HepG2 (cell line): ENCODE results near the gene ELP4. TPM values are rescaled to one million over a fixed set of nuclear protein-coding genes. Genes with fewer than 3 reads are reported as not detected.

Experiments used
- ATAC-seq: fragments of 200-7000 bp; cut with Tn5 transposase; 3 replicates; pipeline ENCODE4 v1.9.1; 2020; ENCODE audit warnings: mild to moderate bottlenecking, moderate library complexity
- BruUV-seq: library from RNA; stranded (reverse); fragments of 400-500 nt; replicated peaks from 2 replicates; lab custom pipeline; 2021; lab: Mats Ljungman, UMichigan
- CTCF ChIA-PET: fragments of 300-600 bp; formaldehyde crosslinking; extraction: SDS; loops from one replicate; lab custom pipeline; 2021; ENCODE audit warnings: low total read pairs, inconsistent platforms, low intra/inter-chr PET ratio; lab: Yijun Ruan, JAX
- POLR2A ChIA-PET: fragments of 350-600 bp; sonication (Branson Sonifier 250); formaldehyde crosslinking; loops from one replicate; lab custom pipeline; 2020; ENCODE audit warnings: antibody characterized with exemption, inconsistent platforms; lab: Yijun Ruan, JAX
- DNase-seq: peaks from one replicate; pipeline ENCODE4 v3.0.0-alpha.2; 2015; ENCODE audit warnings: low spot score
- FAIRE-seq: peaks from 3 replicates; lab custom pipeline; 2011; peaks lifted over from hg19 to GRCh38; lab: Jason Lieb, UNC
- H2AFZ ChIP-seq: one replicate; pipeline ENCODE4 v1.6.1; 2011; ENCODE audit warnings: low read length, inconsistent platforms
- H3K27ac ChIP-seq: fragments of 300-600 bp; 3 replicates; pipeline ENCODE4 v1.8.0; 2011; ENCODE audit warnings: mixed run types, mild to moderate bottlenecking, mixed read lengths, low read length, inconsistent platforms; ENCODE audit not compliant: insufficient read depth; ENCODE audit errors: extremely low read length
- H3K27me3 ChIP-seq, 2 experiments: fragments of 200-600 bp in 1 of 2; 2 replicates in 1 of 2; 3 replicates in 1 of 2; pipeline versions ENCODE4 v1.6.0 to v1.8.0; 2011; ENCODE audit warnings: low read length in 2 of 2, mild to moderate bottlenecking in 2 of 2, moderate library complexity in 2 of 2, inconsistent platforms in 1 of 2; ENCODE audit not compliant: insufficient read depth in 2 of 2, control insufficient read depth in 1 of 2
- H3K36me3 ChIP-seq, 2 experiments: fragments of 200-600 bp in 1 of 2; replicated peaks in 1 of 2; 2 replicates in 1 of 2; 3 replicates in 1 of 2; pipeline versions ENCODE4 v1.5.1 to v1.8.0; 2011; ENCODE audit warnings: low read length in 2 of 2, inconsistent platforms in 1 of 2; ENCODE audit not compliant: insufficient read depth in 2 of 2, control insufficient read depth in 1 of 2
- H3K4me1 ChIP-seq: 2 replicates; pipeline ENCODE4 v1.5.1; 2012; ENCODE audit warnings: low read length, inconsistent platforms; ENCODE audit not compliant: insufficient read depth
- H3K4me2 ChIP-seq: 2 replicates; pipeline ENCODE4 v1.6.0; 2011; ENCODE audit warnings: low read depth, low read length, inconsistent platforms
- H3K4me3 ChIP-seq, 3 experiments: fragments of 200-600 bp in 1 of 3; sonication (generic), shearing (Covaris generic) in 1 of 3; replicated peaks in 1 of 3; 2 replicates each; pipeline ENCODE4 v1.5.1; 2011 to 2016; ENCODE audit warnings: low read length in 3 of 3, inconsistent platforms in 2 of 3, low read depth in 2 of 3, mild to moderate bottlenecking in 2 of 3, control low read depth in 1 of 3, mixed read lengths in 1 of 3; ENCODE audit not compliant: insufficient read depth in 1 of 3
- H3K79me2 ChIP-seq: one replicate; pipeline ENCODE4 v1.6.1; 2011; ENCODE audit warnings: low read length, inconsistent platforms; ENCODE audit not compliant: insufficient read depth
- H3K9ac ChIP-seq: 2 replicates; pipeline ENCODE4 v1.6.0; 2011; ENCODE audit warnings: mild to moderate bottlenecking, low read depth, low read length, inconsistent platforms; ENCODE audit not compliant: insufficient read depth
- H3K9me3 ChIP-seq: 2 replicates; pipeline ENCODE4 v1.5.1; 2012; ENCODE audit warnings: mild to moderate bottlenecking, low read length
- H4K20me1 ChIP-seq: 2 replicates; pipeline ENCODE4 v1.6.0; 2011; ENCODE audit warnings: inconsistent platforms, mild to moderate bottlenecking, low read length, moderate library complexity; ENCODE audit not compliant: insufficient read depth
- CEBPZ ChIP-seq: IDR thresholded peaks from 2 replicates; pipeline ENCODE4 v1.6.1; 2012; ENCODE audit warnings: low read length, improper control_type of control experiment
- MAX ChIP-seq: IDR thresholded peaks from 2 replicates; pipeline ENCODE4 v1.6.1; 2012; ENCODE audit warnings: inconsistent platforms
- NFE2L1 ChIP-seq: sonication (generic); formaldehyde crosslinking; IDR thresholded peaks from 2 replicates; pipeline ENCODE4 v1.4.0; 2020; ENCODE audit warnings: missing genetic modification reagents, mild to moderate bottlenecking, borderline replicate concordance
- SMC3 ChIP-seq: IDR thresholded peaks from 2 replicates; pipeline ENCODE4 v1.6.1; 2011; ENCODE audit warnings: low read length, improper control_type of control experiment
- SRY ChIP-seq: sonication (generic); formaldehyde crosslinking; IDR thresholded peaks from 2 replicates; pipeline ENCODE4 v1.8.0; 2022; ENCODE audit warnings: mild to moderate bottlenecking, missing genetic modification reagents
- TRAFD1 ChIP-seq: sonication (generic); formaldehyde crosslinking; IDR thresholded peaks from 2 replicates; pipeline ENCODE4 v1.5.1; 2020; ENCODE audit warnings: missing genetic modification reagents, mild to moderate bottlenecking, borderline replicate concordance
- ZEB1 ChIP-seq: IDR thresholded peaks from 2 replicates; pipeline ENCODE4 v1.6.1; 2012; ENCODE audit warnings: mild to moderate bottlenecking, low read depth, inconsistent platforms; ENCODE audit not compliant: insufficient replicate concordance
- ZMAT3 ChIP-seq: sonication (generic); formaldehyde crosslinking; conservative IDR thresholded peaks from 2 replicates; pipeline ENCODE4 v1.7.0; 2021; ENCODE audit warnings: missing genetic modification reagents
- ZNF619 ChIP-seq: sonication (generic); formaldehyde crosslinking; IDR thresholded peaks from 2 replicates; pipeline ENCODE4 v1.4.0; 2020; ENCODE audit warnings: mild to moderate bottlenecking, missing genetic modification reagents
- ZNF660 ChIP-seq: sonication (generic); formaldehyde crosslinking; IDR thresholded peaks from 2 replicates; pipeline ENCODE4 v1.5.1; 2020; ENCODE audit warnings: mild to moderate bottlenecking, low read depth, missing genetic modification reagents, borderline replicate concordance
- ZNF678 ChIP-seq: sonication (generic); formaldehyde crosslinking; IDR thresholded peaks from 2 replicates; pipeline ENCODE4 v1.4.0; 2020; ENCODE audit warnings: mild to moderate bottlenecking, missing genetic modification reagents
- ZNF841 ChIP-seq: sonication (generic); formaldehyde crosslinking; IDR thresholded peaks from 2 replicates; pipeline ENCODE4 v1.8.1; 2023; ENCODE audit warnings: missing genetic modification reagents, borderline replicate concordance
- WGBS: methylation state at CpG from one replicate; pipeline ENCODE4 v1.1.6; 2017; ENCODE audit warnings: low lambda C conversion rate; 5-methylcytosine and 5-hydroxymethylcytosine counted together
- in situ Hi-C: cut with HindIII; loops from 2 replicates; pipeline ENCODE4 v1.10.0; 2017; ENCODE audit warnings: low pct_unique_long_range_greater_than_20kb; ENCODE audit not compliant: extremely low pct_ligation_motif_present
- intact Hi-C: fragments of 100-400 bp; cut with micrococcal nuclease; formaldehyde crosslinking; loops from one replicate; pipeline ENCODE4 v1.10.0; 2022; ENCODE audit not compliant: unreplicated experiment
- polyA plus RNA-seq, 8 experiments: library from polyadenylated mRNA; depleted of rRNA in 3 of 8; stranded (reverse) in 7 of 8; unstranded in 1 of 8; fragments of >200 nt; fragmentation: Illumina TruSeq in 4 of 8; extraction: Trizol in 4 of 8; gene quantifications; 2 replicates each; pipeline versions ENCODE4 v1.2.1 to v1.2.3, GENCODE V29; 2011 to 2016; ENCODE audit warnings: low read depth in 4 of 8, missing spikeins in 1 of 8, mixed read lengths in 1 of 8; ENCODE audit not compliant: insufficient read depth in 1 of 8
- total RNA-seq, 5 experiments: library from RNA; depleted of rRNA; stranded (reverse); fragments of >200 nt; fragmentation: Illumina TruSeq; extraction: Trizol; gene quantifications; 2 replicates each; pipeline ENCODE4 v1.2.3, GENCODE V29; 2016; ENCODE audit warnings: low read depth in 1 of 5
- TF ChIP-seq, protein P1 (sequence below): sonication (generic); formaldehyde crosslinking; IDR thresholded peaks from 2 replicates; pipeline ENCODE4 v1.4.0; 2020; ENCODE audit warnings: missing genetic modification reagents

Gene ELP4
- total and polyA plus RNA-seq, 2 of the 13 experiments (the other 11 are each of a cell fraction or from before 2014, with no cell fraction given) = 12.8 to 19.1 TPM

DNA sequence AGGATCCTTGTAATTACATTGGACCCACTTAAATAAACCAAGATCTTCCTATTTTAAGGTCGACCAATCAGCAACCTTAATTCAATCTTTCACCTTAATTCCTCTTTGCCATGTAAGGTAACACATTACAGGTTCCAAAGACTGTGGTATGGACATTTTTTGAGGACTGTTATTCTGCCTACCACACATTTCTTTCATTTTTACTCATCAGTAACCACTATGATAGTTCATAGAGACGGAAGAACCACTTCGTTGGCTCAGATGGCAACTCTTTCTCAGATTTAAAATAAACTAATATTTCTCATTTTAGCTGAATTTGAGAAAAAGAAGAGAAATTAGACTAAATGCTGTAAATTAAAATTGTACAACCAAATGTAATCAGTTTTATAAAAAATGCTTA, 205.3 kb downstream of the ELP4 start:
- FAIRE-seq = no peak
- H2AFZ ChIP-seq = no peak overlapping the region
- intact Hi-C loops (no loop called here), in situ Hi-C loops (no loop called here)
- no peaks in the 10 kb centered on the region for H3K79me2 ChIP-seq
- H3K9me3 ChIP-seq = no peaks in the 10 kb centered on the region
- H4K20me1 ChIP-seq = no peaks in the 10 kb centered on the region
- ATAC-seq = no peak
- 84% methylated on average over 3 of the region's 3 CpGs for WGBS
- H3K4me3 ChIP-seq = no peak overlapping the region
- CTCF ChIA-PET = no interaction called here
- H3K4me2 ChIP-seq = no peak overlapping the region
- H3K27ac ChIP-seq = no peak overlapping the region
- POLR2A ChIA-PET = no interaction called here
- no peak overlapping the region for H3K9ac ChIP-seq
- no peaks in the 10 kb centered on the region for H3K27me3 ChIP-seq
- no peaks in the 10 kb centered on the region for H3K4me1 ChIP-seq
- no peak for TF ChIP-seq TRAFD1
- no peak for TF ChIP-seq ZMAT3
- no peak for TF ChIP-seq ZNF678 (CRISPR knock-in tag)
- TF ChIP-seq ZNF619 (CRISPR knock-in tag) = no peak
- no peak for TF ChIP-seq ZEB1
- no peak for TF ChIP-seq ZNF841 (CRISPR knock-in tag)
- no peaks in the 10 kb centered on the region for H3K36me3 ChIP-seq
- DNase-seq = no peak
- BruUV-seq = no TSS peak

DNA sequence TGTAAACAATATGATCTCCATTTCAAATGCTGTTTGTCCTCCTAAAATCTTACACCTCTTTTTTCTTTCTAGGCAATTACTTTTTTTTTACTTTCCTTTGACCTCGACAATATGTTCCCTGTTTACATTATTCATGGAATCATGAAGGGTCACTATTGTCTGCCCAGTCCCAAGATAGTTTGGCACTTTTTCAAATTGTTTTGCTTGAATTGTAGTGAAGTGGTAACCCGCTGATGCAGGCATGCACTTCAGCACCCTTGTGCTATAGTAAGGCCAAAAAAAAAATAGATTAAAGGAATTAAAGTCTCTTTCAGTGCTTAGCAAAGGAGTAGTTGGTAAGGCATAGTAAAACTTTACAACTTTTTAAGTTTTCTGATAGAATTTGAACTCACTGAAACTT, 210.7 kb downstream of the ELP4 start:
- POLR2A ChIA-PET = no interaction called here
- in situ Hi-C loops (no loop called here), intact Hi-C loops (no loop called here)
- H3K9me3 ChIP-seq = no peaks in the 10 kb centered on the region
- H4K20me1 ChIP-seq = no peaks in the 10 kb centered on the region
- H3K27me3 ChIP-seq = no peaks in the 10 kb centered on the region
- H3K79me2 ChIP-seq = no peaks in the 10 kb centered on the region
- FAIRE-seq = no peak
- no peaks in the 10 kb centered on the region for H3K36me3 ChIP-seq
- no peak overlapping the region for H3K4me3 ChIP-seq
- H3K4me1 ChIP-seq = no peaks in the 10 kb centered on the region
- CTCF ChIA-PET = no interaction called here
- no peak overlapping the region for H2AFZ ChIP-seq
- no peak overlapping the region for H3K27ac ChIP-seq
- DNase-seq = no peak
- H3K9ac ChIP-seq = no peak overlapping the region
- BruUV-seq = no TSS peak
- H3K4me2 ChIP-seq = no peak overlapping the region
- 52% methylated on average over 2 of the region's 2 CpGs for WGBS
- no peak for ATAC-seq
- TF ChIP-seq MAX (no peak), ZNF660 (no peak), SMC3 (no peak), NFE2L1 (CRISPR knock-in tag) (no peak), CEBPZ (no peak), SRY (CRISPR knock-in tag) (no peak)
- TF ChIP-seq, protein P1, sequence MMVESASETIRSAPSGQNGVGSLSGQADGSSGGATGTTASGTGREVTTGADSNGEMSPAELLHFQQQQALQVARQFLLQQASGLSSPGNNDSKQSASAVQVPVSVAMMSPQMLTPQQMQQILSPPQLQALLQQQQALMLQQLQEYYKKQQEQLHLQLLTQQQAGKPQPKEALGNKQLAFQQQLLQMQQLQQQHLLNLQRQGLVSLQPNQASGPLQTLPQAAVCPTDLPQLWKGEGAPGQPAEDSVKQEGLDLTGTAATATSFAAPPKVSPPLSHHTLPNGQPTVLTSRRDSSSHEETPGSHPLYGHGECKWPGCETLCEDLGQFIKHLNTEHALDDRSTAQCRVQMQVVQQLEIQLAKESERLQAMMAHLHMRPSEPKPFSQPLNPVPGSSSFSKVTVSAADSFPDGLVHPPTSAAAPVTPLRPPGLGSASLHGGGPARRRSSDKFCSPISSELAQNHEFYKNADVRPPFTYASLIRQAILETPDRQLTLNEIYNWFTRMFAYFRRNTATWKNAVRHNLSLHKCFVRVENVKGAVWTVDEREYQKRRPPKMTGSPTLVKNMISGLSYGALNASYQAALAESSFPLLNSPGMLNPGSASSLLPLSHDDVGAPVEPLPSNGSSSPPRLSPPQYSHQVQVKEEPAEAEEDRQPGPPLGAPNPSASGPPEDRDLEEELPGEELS = no peak
